Regular cardiac myocyte (primary cell): ENCODE measurements around the gene PRKCQ. TPM values are rescaled to one million over a fixed set of nuclear protein-coding genes. Genes with fewer than 3 reads are reported as not detected.

Experiments
- total RNA-seq: library from RNA; depleted of rRNA; stranded (reverse); fragments of >200 nt; gene quantifications from 2 replicates; pipeline ENCODE4 v1.2.3, GENCODE V29; 2014

The PRKCQ gene
- under 0.01 TPM in 1 of 2 replicates, not detected in the other for total RNA-seq

GRCh38 chr10:6579904-6580278, at the start of gene PRKCQ:
TSS of gene PRKCQ (minus strand) at chr10:6580276. CDS start at chr10:6515135, 65,141 bp downstream.

